Ishikawa (cell line): ENCODE results near the gene TTLL12.

Source experiments
- CEBPB ChIP-seq: IDR thresholded peaks from 2 replicates; pipeline ENCODE4 v1.6.1; 2012
- EGR1 ChIP-seq: IDR thresholded peaks from 2 replicates; pipeline ENCODE4 v1.6.1; 2012
- EP300 ChIP-seq: IDR thresholded peaks from 2 replicates; pipeline ENCODE4 v1.6.1; 2012; ENCODE audit warnings: borderline replicate concordance
- RAD21 ChIP-seq: IDR thresholded peaks from 2 replicates; pipeline ENCODE4 v1.6.1; 2012; ENCODE audit warnings: low read depth
- REST ChIP-seq: IDR thresholded peaks from 2 replicates; pipeline ENCODE4 v1.6.1; 2012; ENCODE audit warnings: low read depth, mild to moderate bottlenecking
- TAF1 ChIP-seq: IDR thresholded peaks from 2 replicates; pipeline ENCODE4 v1.6.1; 2012; ENCODE audit warnings: low read depth, mild to moderate bottlenecking
- TCF12 ChIP-seq: IDR thresholded peaks from 2 replicates; pipeline ENCODE4 v1.6.1; 2012; ENCODE audit warnings: low read depth
- USF1 ChIP-seq: IDR thresholded peaks from 2 replicates; pipeline ENCODE4 v1.6.1; 2012
- YY1 ChIP-seq: IDR thresholded peaks from 2 replicates; pipeline ENCODE4 v1.6.1; 2012; ENCODE audit warnings: low read depth
- ZBTB7A ChIP-seq: IDR thresholded peaks from 2 replicates; pipeline ENCODE4 v1.6.1; 2012; ENCODE audit warnings: low read depth

GRCh38 chr22:43186272-43187170 is at the start of gene TTLL12:
- TF ChIP-seq RAD21: no peak
- no peak for TF ChIP-seq TCF12
- no peak for TF ChIP-seq REST
- peak; percentile 69 for TF ChIP-seq YY1
- peak; percentile 29; the same call in 1 of the 2 replicates for TF ChIP-seq TAF1
- no peak for TF ChIP-seq CEBPB
- TF ChIP-seq ZBTB7A: no peak
- TF ChIP-seq USF1: no peak
- TF ChIP-seq EGR1: no peak
- no peak for TF ChIP-seq EP300
